ENCODE data around the gene FKBP10.
A peak's percentile ranks its signal among the peaks of the same experiment; 100 is the strongest.
"Not testable (repeated sequence)": the region's sequence is repeated elsewhere in the genome, so short reads cannot be mapped to it uniquely, and the experiment has no call there.

The FKBP10 gene

GRCh38 chr17:41837761-41838538 is 25.1 kb downstream of the FKBP10 start, which contains the start of gene KLHL10:
Gene KLHL10 (plus strand): TSS chr17:41837825. CDS start chr17:41837933, 108 bp downstream.
- no peak for DNase-seq (ENCODE audit: low read depth in 2 of 2)

GRCh38 chr17:41839448-41839847 is 26.6 kb downstream of the FKBP10 start:
- not testable (repeated sequence) for DNase-seq (ENCODE audit: low read depth in 2 of 2)

GRCh38 chr17:41840781-41841180 is 28.0 kb downstream of the FKBP10 start:
- DNase-seq (ENCODE audit: low read depth in 2 of 2) = not testable (repeated sequence)

- DNase-seq (ENCODE audit: low read depth in 2 of 2) = no peak
Measured at GRCh38 chr17:41844971-41845370, 32.2 kb downstream of the FKBP10 start.

- no peak for DNase-seq (ENCODE audit: low read depth in 2 of 2)
Measured at GRCh38 chr17:41848788-41849187, 36.0 kb downstream of the FKBP10 start.

GRCh38 chr17:41849251-41849990 is 36.6 kb downstream of the FKBP10 start:
- DNase-seq (ENCODE audit: low read depth in 2 of 2) = no peak

- DNase-seq (ENCODE audit: low read depth in 2 of 2) = not testable (repeated sequence)
Measured at GRCh38 chr17:41851382-41851781, 38.6 kb downstream of the FKBP10 start.

GRCh38 chr17:41860254-41860931 is 47.6 kb downstream of the FKBP10 start:
- DNase-seq (ENCODE audit: low read depth in 2 of 2) = no peak

- peak in 1 of 2 experiments; percentile 12 for DNase-seq (ENCODE audit: low read depth in 2 of 2)
Measured at GRCh38 chr17:41863074-41863848, 50.5 kb downstream of the FKBP10 start.

GRCh38 chr17:41864498-41864835 is 51.7 kb downstream of the FKBP10 start:
- no peak for DNase-seq (ENCODE audit: low read depth in 2 of 2)

- peak; percentile 77 to 85 for DNase-seq (ENCODE audit: low read depth in 2 of 2)
Measured at GRCh38 chr17:41864836-41865595, 52.2 kb downstream of the FKBP10 start, which contains the start of gene KLHL11. Gene KLHL11 (minus strand): TSS chr17:41865423. CDS start chr17:41865370, 53 bp downstream.

GRCh38 chr17:41865596-41865893 is 52.7 kb downstream of the FKBP10 start:
- DNase-seq (ENCODE audit: low read depth in 2 of 2) = no peak

- no peak for DNase-seq (ENCODE audit: low read depth in 2 of 2)
Measured at GRCh38 chr17:41868568-41868967, 55.8 kb downstream of the FKBP10 start.

- DNase-seq (ENCODE audit: low read depth in 2 of 2) = no peak
Measured at GRCh38 chr17:41869426-41869825, 56.6 kb downstream of the FKBP10 start.

- DNase-seq (ENCODE audit: low read depth in 2 of 2) = no peak
Measured at GRCh38 chr17:41870097-41870496, 57.3 kb downstream of the FKBP10 start.

GRCh38 chr17:41870627-41871026 is 57.8 kb downstream of the FKBP10 start:
- DNase-seq (ENCODE audit: low read depth in 2 of 2) = no peak

- DNase-seq (ENCODE audit: low read depth in 2 of 2) = no peak
Measured at GRCh38 chr17:41871789-41872188, 59.0 kb downstream of the FKBP10 start.
